ENCODE measurements around the gene DNAI2. TPM values are rescaled to one million over a fixed set of nuclear protein-coding genes. Genes with fewer than 3 reads are reported as not detected.

The DNAI2 gene
- total RNA-seq, 4 donors from 2014 or later = 0.13 TPM; not detected in 3

- intact Hi-C loops (cut with DNase I) = no loop called here
- Histone ChIP-seq H3K9me3 (no peaks in the 10 kb centered on the region), H3K4me3 (replicated peaks in 1 of 3) (no peak overlapping the region), H3K36me3 (no peaks in the 10 kb centered on the region), H3K27me3 (no peaks in the 10 kb centered on the region), H3K27ac (no peak overlapping the region), H3K4me1 (peaks cover 32 to 47% of the 10 kb centered on the region in 2 donors)
- TF ChIP-seq, protein P1, sequence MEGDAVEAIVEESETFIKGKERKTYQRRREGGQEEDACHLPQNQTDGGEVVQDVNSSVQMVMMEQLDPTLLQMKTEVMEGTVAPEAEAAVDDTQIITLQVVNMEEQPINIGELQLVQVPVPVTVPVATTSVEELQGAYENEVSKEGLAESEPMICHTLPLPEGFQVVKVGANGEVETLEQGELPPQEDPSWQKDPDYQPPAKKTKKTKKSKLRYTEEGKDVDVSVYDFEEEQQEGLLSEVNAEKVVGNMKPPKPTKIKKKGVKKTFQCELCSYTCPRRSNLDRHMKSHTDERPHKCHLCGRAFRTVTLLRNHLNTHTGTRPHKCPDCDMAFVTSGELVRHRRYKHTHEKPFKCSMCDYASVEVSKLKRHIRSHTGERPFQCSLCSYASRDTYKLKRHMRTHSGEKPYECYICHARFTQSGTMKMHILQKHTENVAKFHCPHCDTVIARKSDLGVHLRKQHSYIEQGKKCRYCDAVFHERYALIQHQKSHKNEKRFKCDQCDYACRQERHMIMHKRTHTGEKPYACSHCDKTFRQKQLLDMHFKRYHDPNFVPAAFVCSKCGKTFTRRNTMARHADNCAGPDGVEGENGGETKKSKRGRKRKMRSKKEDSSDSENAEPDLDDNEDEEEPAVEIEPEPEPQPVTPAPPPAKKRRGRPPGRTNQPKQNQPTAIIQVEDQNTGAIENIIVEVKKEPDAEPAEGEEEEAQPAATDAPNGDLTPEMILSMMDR (IDR thresholded peaks at IDR 0.05) = no peak
- no peak for TF ChIP-seq POLR2A (IDR thresholded peaks at IDR 0.05)
- WGBS, 2 donors = 95% methylated on average over 5 to 10 of the region's 10 CpGs
- no peak for DNase-seq
Observed at GRCh38 chr17:74244128-74244527, 29.9 kb upstream of the DNAI2 start.

- Histone ChIP-seq H3K27ac (no peak overlapping the region), H3K9me3 (no peaks in the 10 kb centered on the region), H3K36me3 (no peaks in the 10 kb centered on the region), H3K27me3 (no peaks in the 10 kb centered on the region), H3K4me1 (peaks cover 32 to 42% of the 10 kb centered on the region in 2 donors), H3K4me3 (replicated peaks in 1 of 3) (no peak overlapping the region)
- no peak for TF ChIP-seq POLR2A (IDR thresholded peaks at IDR 0.05)
- TF ChIP-seq, protein P1 (IDR thresholded peaks at IDR 0.05) = no peak
- intact Hi-C loops (cut with DNase I) = no loop called here
- WGBS, 2 donors = 84 to 85% methylated on average over 6 of the region's 6 CpGs
- DNase-seq = no peak
Observed at GRCh38 chr17:74244548-74244947, 29.5 kb upstream of the DNAI2 start.

DNA sequence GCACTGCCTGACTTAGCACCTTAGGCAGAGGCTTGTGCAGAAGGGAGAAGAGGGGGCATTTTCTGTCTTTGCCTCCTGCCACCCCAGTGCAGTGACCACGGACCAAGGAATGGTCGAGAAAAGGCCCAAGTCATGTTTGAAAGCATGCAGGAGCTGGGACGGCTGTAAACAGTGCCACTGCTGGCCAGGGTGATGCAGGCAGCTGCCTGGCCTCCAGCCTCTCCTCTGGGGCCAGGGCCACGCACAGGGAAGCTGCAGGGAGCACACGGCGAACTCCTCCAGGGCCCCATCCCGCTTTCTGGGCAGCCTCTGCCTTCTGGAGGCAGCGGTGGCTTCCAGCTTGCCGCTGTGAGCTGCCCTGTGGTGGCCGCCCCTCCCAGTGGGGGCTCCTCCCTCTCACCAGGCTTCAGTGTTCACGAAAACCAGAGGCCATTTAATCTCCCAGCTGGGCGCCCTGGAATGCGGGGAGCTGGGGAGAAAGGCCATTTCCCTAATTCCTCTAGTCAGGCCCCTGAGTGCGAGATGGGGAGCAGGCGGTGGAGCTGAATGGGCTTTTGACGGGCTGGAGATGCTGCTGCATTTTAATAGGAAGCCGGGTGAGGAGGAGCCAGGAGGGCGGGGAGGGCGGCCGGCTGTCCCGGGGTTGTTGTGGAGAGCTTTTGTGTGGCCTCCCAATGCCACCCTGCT lies 28.7 kb upstream of the DNAI2 start:
- Histone ChIP-seq H3K36me3 (no peaks in the 10 kb centered on the region), H3K27me3 (no peaks in the 10 kb centered on the region), H3K4me3 (replicated peaks in 1 of 3) (no peak overlapping the region), H3K4me1 (peaks cover 30 to 35% of the 10 kb centered on the region in 2 donors), H3K9me3 (no peaks in the 10 kb centered on the region), H3K27ac (no peak overlapping the region)
- WGBS, 2 donors = 81 to 96% methylated on average over 18 of the region's 21 CpGs
- intact Hi-C loops (cut with DNase I) = no loop called here
- no peak for DNase-seq
- no peak for TF ChIP-seq POLR2A (IDR thresholded peaks at IDR 0.05)
- TF ChIP-seq, protein P1 (IDR thresholded peaks at IDR 0.05) = no peak

DNA sequence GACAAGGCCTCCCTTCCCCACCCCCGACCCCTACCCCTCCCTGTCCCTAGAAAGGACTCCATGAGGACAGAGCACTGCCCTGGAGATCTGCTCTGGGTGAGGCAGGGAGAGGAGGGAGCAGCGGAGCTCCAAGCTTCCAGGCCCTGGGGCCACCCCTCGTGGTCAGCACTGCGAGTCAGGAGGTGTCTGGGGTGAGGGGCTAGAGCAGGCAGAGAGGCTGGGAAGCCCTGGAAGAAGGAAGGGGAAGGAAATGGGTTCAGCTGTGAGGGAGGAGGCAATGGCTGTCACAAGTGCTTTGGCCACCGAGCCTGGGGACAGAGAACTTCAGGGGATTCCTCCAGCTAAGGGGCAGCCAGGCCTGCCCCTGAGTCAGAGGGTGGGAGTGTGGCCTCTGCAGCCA lies 28.2 kb upstream of the DNAI2 start:
- DNase-seq = no peak
- Histone ChIP-seq H3K27ac (no peak overlapping the region), H3K4me3 (replicated peaks in 1 of 3) (no peak overlapping the region)

More for the DNA sequence above, 28.2 kb upstream of the DNAI2 start:
- TF ChIP-seq POLR2A (IDR thresholded peaks at IDR 0.05) = no peak
- TF ChIP-seq, protein P1 (IDR thresholded peaks at IDR 0.05) = no peak
- no peaks in the 10 kb centered on the region for H3K9me3 ChIP-seq
- intact Hi-C loops (cut with DNase I) = no loop called here
- 79 to 88% methylated on average over 4 of the region's 5 CpGs for WGBS, 2 donors
- no peaks in the 10 kb centered on the region for H3K36me3 ChIP-seq
- no peaks in the 10 kb centered on the region for H3K27me3 ChIP-seq
- peaks cover 25 to 29% of the 10 kb centered on the region in 2 donors for H3K4me1 ChIP-seq

All from thyroid gland (tissue), 4 donors.